IPS-15b (cell line): Measurements from ENCODE around the gene RPL23.
A peak's percentile ranks its signal among the peaks of the same experiment; 100 is the strongest.
"Not testable (repeated sequence)": the region's sequence is repeated elsewhere in the genome, so short reads cannot be mapped to it uniquely, and the experiment has no call there.

Experiments
- H3K27me3 ChIP-seq: one replicate; pipeline ENCODE4 v1.6.1; 2013; ENCODE audit warnings: low read length; ENCODE audit not compliant: control insufficient read depth, insufficient read depth
- H3K36me3 ChIP-seq: one replicate; pipeline ENCODE4 v1.6.1; 2013; ENCODE audit warnings: low read length; ENCODE audit not compliant: control insufficient read depth, insufficient read depth
- H3K4me1 ChIP-seq: one replicate; pipeline ENCODE4 v1.6.1; 2013; ENCODE audit warnings: mild to moderate bottlenecking, low read length; ENCODE audit not compliant: control insufficient read depth, insufficient read depth
- H3K4me3 ChIP-seq: one replicate; pipeline ENCODE4 v1.5.1; 2013; ENCODE audit warnings: low read depth, low read length
- H3K9ac ChIP-seq: one replicate; pipeline ENCODE4 v1.6.1; 2013; ENCODE audit warnings: low read depth, mild to moderate bottlenecking, low read length
- H3K9me3 ChIP-seq: one replicate; pipeline ENCODE4 v1.6.1; 2013; ENCODE audit warnings: mild to moderate bottlenecking, low read length; ENCODE audit not compliant: control insufficient read depth, insufficient read depth

Gene RPL23

GRCh38 chr17:38870259-38871165 is 17.0 kb upstream of the RPL23 start:
- peak overlapping the region; percentile 90 for H3K4me3 ChIP-seq
- no peaks in the 10 kb centered on the region for H3K27me3 ChIP-seq
- H3K4me1 ChIP-seq = peaks cover 16% of the 10 kb centered on the region
- no peaks in the 10 kb centered on the region for H3K9me3 ChIP-seq
- H3K36me3 ChIP-seq = no peaks in the 10 kb centered on the region
- H3K9ac ChIP-seq = peak overlapping the region; percentile 87

GRCh38 chr17:38869526-38870258 is 16.2 kb upstream of the RPL23 start, which contains the start of gene LASP1:
Gene LASP1, plus strand, starts transcription at chr17:38870058. Its CDS starts 132 bp downstream, at chr17:38870190.
- Histone ChIP-seq H3K4me3 (peak within 1 kb of the TSS; percentile 90), H3K27me3 (no peaks in the 10 kb centered on the region), H3K9me3 (no peaks in the 10 kb centered on the region), H3K36me3 (no peaks in the 10 kb centered on the region), H3K9ac (peak within 1 kb of the TSS; percentile 92), H3K4me1 (peaks cover 16% of the 10 kb centered on the region)

GRCh38 chr17:38868817-38869525 is 15.4 kb upstream of the RPL23 start:
- peak overlapping the region; percentile 90 for H3K4me3 ChIP-seq
- peaks cover 16% of the 10 kb centered on the region for H3K4me1 ChIP-seq

GRCh38 chr17:38867968-38868816 is 14.7 kb upstream of the RPL23 start:
- peak overlapping the region; percentile 90 for H3K4me3 ChIP-seq
- no peaks in the 10 kb centered on the region for H3K27me3 ChIP-seq
- H3K4me1 ChIP-seq = peaks cover 14% of the 10 kb centered on the region
- no peaks in the 10 kb centered on the region for H3K9me3 ChIP-seq
- peak overlapping the region; percentile 76 for H3K9ac ChIP-seq
- H3K36me3 ChIP-seq = no peaks in the 10 kb centered on the region

More at GRCh38 chr17:38868817-38869525, 15.4 kb upstream of the RPL23 start:
- peak overlapping the region; percentile 92 for H3K9ac ChIP-seq
- no peaks in the 10 kb centered on the region for H3K27me3 ChIP-seq
- no peaks in the 10 kb centered on the region for H3K9me3 ChIP-seq
- H3K36me3 ChIP-seq = no peaks in the 10 kb centered on the region

- Histone ChIP-seq H3K9ac (peak overlapping the region; percentile 76), H3K27me3 (no peaks in the 10 kb centered on the region), H3K4me1 (peaks cover 9% of the 10 kb centered on the region)
Measured at GRCh38 chr17:38867179-38867967, 13.9 kb upstream of the RPL23 start.

GRCh38 chr17:38864636-38865398 is 11.3 kb upstream of the RPL23 start:
- no peaks in the 10 kb centered on the region for H3K27me3 ChIP-seq
- no peaks in the 10 kb centered on the region for H3K36me3 ChIP-seq
- H3K9ac ChIP-seq = no peak overlapping the region
- H3K4me3 ChIP-seq = no peak overlapping the region
- no peaks in the 10 kb centered on the region for H3K9me3 ChIP-seq
- H3K4me1 ChIP-seq = no peaks in the 10 kb centered on the region

More at GRCh38 chr17:38867179-38867967, 13.9 kb upstream of the RPL23 start:
- Histone ChIP-seq H3K9me3 (no peaks in the 10 kb centered on the region), H3K4me3 (peak overlapping the region; percentile 90), H3K36me3 (no peaks in the 10 kb centered on the region)

GRCh38 chr17:38861399-38861843 is 7.9 kb upstream of the RPL23 start:
- H3K27me3 ChIP-seq = no peaks in the 10 kb centered on the region
- H3K4me3 ChIP-seq = no peak overlapping the region
- H3K9me3 ChIP-seq = no peaks in the 10 kb centered on the region
- no peaks in the 10 kb centered on the region for H3K36me3 ChIP-seq
- no peaks in the 10 kb centered on the region for H3K4me1 ChIP-seq
- no peak overlapping the region for H3K9ac ChIP-seq

- Histone ChIP-seq H3K9ac (no peak overlapping the region), H3K9me3 (no peaks in the 10 kb centered on the region), H3K4me1 (no peaks in the 10 kb centered on the region), H3K36me3 (peaks cover 11% of the 10 kb centered on the region), H3K27me3 (no peaks in the 10 kb centered on the region), H3K4me3 (no peak overlapping the region)
Measured at GRCh38 chr17:38857271-38857670, 3.8 kb upstream of the RPL23 start.

- peaks cover 30% of the 10 kb centered on the region for H3K36me3 ChIP-seq
- H3K9me3 ChIP-seq, H3K27me3 ChIP-seq, H3K4me3 ChIP-seq, H3K4me1 ChIP-seq, H3K9ac ChIP-seq: not testable (repeated sequence)
Measured at GRCh38 chr17:38855101-38855714, 1.7 kb upstream of the RPL23 start.
